ENCODE measurements around the gene SSBP1. TPM values are rescaled to one million over a fixed set of nuclear protein-coding genes. Genes with fewer than 3 reads are reported as not detected.

The SSBP1 gene
- total and polyA plus RNA-seq, 2 of the 4 experiments (the other 2 are of a cell fraction), result 158 to 204 TPM

DNA sequence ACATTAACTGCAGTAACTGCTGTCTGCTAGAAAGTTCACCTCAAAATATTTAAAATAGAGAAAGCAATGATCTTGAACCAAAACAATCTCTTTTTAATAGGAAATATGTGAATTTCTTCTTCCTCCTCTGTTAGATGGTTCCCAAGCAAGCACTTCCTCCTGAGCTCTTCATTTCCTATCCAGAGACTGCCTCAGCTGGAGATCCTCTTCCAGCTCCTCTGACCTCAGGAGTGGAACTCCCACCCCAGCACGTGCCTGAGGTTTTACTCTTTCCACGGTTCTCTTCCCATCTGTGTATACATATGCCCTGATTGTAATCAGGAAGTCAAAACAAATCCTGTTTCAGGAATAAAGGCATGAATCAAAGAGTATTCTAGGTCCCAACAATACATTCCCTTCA lies 41.8 kb upstream of the SSBP1 start:
- Histone ChIP-seq H2AK9ac (replicated peaks; ENCODE audit: low read depth, low read length, poor library complexity) (no peak overlapping the region), H4K20me1 (ENCODE audit: insufficient read depth, low read length) (no peaks in the 10 kb centered on the region; the same call in 1 of the 2 replicates), H3K4me3 (ENCODE audit: insufficient read depth, low read depth, low read length) (no peak overlapping the region), H2BK20ac (ENCODE audit: low read depth, low read length) (no peak overlapping the region), H3K4me1 (ENCODE audit: control insufficient read depth, insufficient read depth, low read length) (peaks cover 1% of the 10 kb centered on the region; the same call in 1 of the 2 replicates), H2BK5ac (ENCODE audit: low read depth, low read length, poor library complexity, severe bottlenecking) (no peak overlapping the region), H3K27ac (ENCODE audit: insufficient read depth, low read length) (no peak overlapping the region), H3K9ac (ENCODE audit: low read depth, low read length) (no peak overlapping the region), H3K23ac (ENCODE audit: low read depth, low read length) (no peak overlapping the region), H2AK5ac (ENCODE audit: low read depth, low read length) (no peak overlapping the region), H4K5ac (ENCODE audit: low read depth, low read length) (no peak overlapping the region), H3K36me3 (ENCODE audit: control insufficient read depth, insufficient read depth, low read length) (no peaks in the 10 kb centered on the region), H3K9me1 (ENCODE audit: insufficient read depth, low read length) (no peaks in the 10 kb centered on the region), H3K9me3 (ENCODE audit: control insufficient read depth, insufficient read depth, low read length) (no peaks in the 10 kb centered on the region), H3K27me3 (ENCODE audit: control insufficient read depth, insufficient read depth, low read length) (no peaks in the 10 kb centered on the region), H4K91ac (ENCODE audit: insufficient read depth, low read depth, low read length) (no peak overlapping the region), H3K14ac (replicated peaks; ENCODE audit: low read depth, low read length) (no peak overlapping the region), H3K4ac (ENCODE audit: low read depth, low read length) (no peak overlapping the region), H4K8ac (ENCODE audit: low read depth in 2 of 2, low read length in 2 of 2) (no peak overlapping the region), H2BK120ac (ENCODE audit: low read depth, low read length) (no peak overlapping the region), H2BK15ac (ENCODE audit: low read depth, low read length) (no peak overlapping the region), H3K18ac (ENCODE audit: low read depth, low read length) (no peak overlapping the region), H2AFZ (replicated peaks; ENCODE audit: low read length, poor library complexity) (no peak overlapping the region), H3K56ac (ENCODE audit: extremely low read depth, insufficient read depth, low read length) (no peak overlapping the region), H3K79me1 (ENCODE audit: low read depth in 1 of 2, low read length in 2 of 2) (peaks cover 10 to 11% of the 10 kb centered on the region in 2 experiments; a peak in 2 of 4 replicates), H3K4me2 (ENCODE audit: low read depth, low read length) (no peak overlapping the region)
- ChIA-PET CTCF (no interaction called here), POLR2A (ENCODE audit: unreplicated experiment) (no interaction called here)
- BruUV-seq (replicated peaks), result no TSS peak
- TF ChIP-seq BHLHE40 (IDR thresholded peaks at IDR 0.05; ENCODE audit: low read depth, low read length) (peak; percentile 46; the same call in 1 of the 2 replicates), CEBPB (IDR thresholded peaks at IDR 0.05; ENCODE audit: low read depth, low read length) (no peak)
- WGBS, 2 experiments (ENCODE audit: extremely low coverage in 2 of 2, insufficient read length in 1 of 2), result no CpG with 5 or more reads among the region's 2 CpGs
- dilution Hi-C loops (cut with HindIII; ENCODE audit: low sequenced_read_pairs, unreplicated experiment) (no loop called here), intact Hi-C loops (cut with micrococcal nuclease) (no loop called here), in situ Hi-C loops (cut with MboI; ENCODE audit: low sequenced_read_pairs) (no loop called here)
- no peak for ATAC-seq (ENCODE audit: low read depth)
- DNase-seq, result no peak
